ENCODE measurements around the gene FCN1.
"Not testable (repeated sequence)": the region's sequence is repeated elsewhere in the genome, so short reads cannot be mapped to it uniquely, and the experiment has no call there.

FCN1 gene

GRCh38 chr9:134917431-134918373 is at the start of gene FCN1:
Gene FCN1, minus strand, starts transcription at chr9:134917912. Its CDS starts 41 bp downstream, at chr9:134917871.
- peak; percentile 59 to 81 for DNase-seq

GRCh38 chr9:134966697-134967546 is 49.2 kb upstream of the FCN1 start:
- DNase-seq, result no peak

- DNase-seq, result no peak
These were observed 48.6 kb upstream of the FCN1 start for GRCh38 chr9:134966270-134966669.

GRCh38 chr9:134965851-134966250 is 48.1 kb upstream of the FCN1 start:
- DNase-seq, result no peak

- DNase-seq, result no peak
These were observed 47.7 kb upstream of the FCN1 start for GRCh38 chr9:134965411-134965810.

- no peak for DNase-seq
These were observed 46.8 kb upstream of the FCN1 start for GRCh38 chr9:134964271-134965055.

GRCh38 chr9:134963546-134963945 is 45.8 kb upstream of the FCN1 start:
- no peak for DNase-seq

GRCh38 chr9:134962973-134963364 is 45.3 kb upstream of the FCN1 start:
- DNase-seq, result no peak

- DNase-seq, result no peak
These were observed 44.6 kb upstream of the FCN1 start for GRCh38 chr9:134962065-134962972.

- DNase-seq, result no peak
These were observed 43.8 kb upstream of the FCN1 start for GRCh38 chr9:134961331-134962064.

- DNase-seq, result no peak
These were observed 43.0 kb upstream of the FCN1 start for GRCh38 chr9:134960701-134961181.

GRCh38 chr9:134959971-134960310 is 42.2 kb upstream of the FCN1 start:
- DNase-seq, result no peak

- no peak for DNase-seq
These were observed 41.6 kb upstream of the FCN1 start for GRCh38 chr9:134959126-134959970.

GRCh38 chr9:134957945-134958227 is 40.2 kb upstream of the FCN1 start:
- no peak for DNase-seq

- no peak for DNase-seq
These were observed 39.6 kb upstream of the FCN1 start for GRCh38 chr9:134957165-134957944.

GRCh38 chr9:134956387-134956786 is 38.7 kb upstream of the FCN1 start:
- DNase-seq, result not testable (repeated sequence)

GRCh38 chr9:134955801-134956200 is 38.1 kb upstream of the FCN1 start:
- no peak for DNase-seq

- DNase-seq, result no peak
These were observed 37.4 kb upstream of the FCN1 start for GRCh38 chr9:134955156-134955555.

- no peak for DNase-seq
These were observed 34.3 kb upstream of the FCN1 start for GRCh38 chr9:134951994-134952393.

Measured in AML-193 (cell line).